ENCODE data around the gene CCAR1. TPM values are rescaled to one million over a fixed set of nuclear protein-coding genes. Genes with fewer than 3 reads are reported as not detected.
"Not testable (repeated sequence)": the region's sequence is repeated elsewhere in the genome, so short reads cannot be mapped to it uniquely, and the experiment has no call there.

Gene CCAR1
- total and polyA plus RNA-seq, 4 donors = 18.6 to 65.0 (median 51.8) TPM

DNA sequence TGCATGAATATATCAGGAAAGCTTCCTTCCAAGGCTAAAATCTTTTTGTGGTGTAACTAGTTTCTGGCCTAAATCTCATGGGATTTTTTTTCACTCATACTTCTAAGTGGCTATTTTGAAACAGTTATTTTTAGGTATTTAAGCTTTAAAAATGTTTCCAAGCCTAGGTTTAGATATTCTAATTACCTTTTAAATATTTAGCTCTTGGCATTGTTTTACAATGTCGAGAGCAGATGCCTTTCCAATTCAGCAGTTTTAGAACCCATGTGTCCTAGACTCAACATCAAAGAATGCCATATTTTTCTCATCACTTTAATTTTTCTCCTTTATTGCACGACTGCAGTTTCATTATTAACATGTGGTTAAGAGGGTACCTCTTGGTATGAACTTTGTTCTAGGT lies 79.2 kb downstream of the CCAR1 start:
- ATAC-seq (ENCODE audit: insufficient read depth, low FRiP score) = no peak
- DNase-seq = no peak
- Histone ChIP-seq H3K9me3 (ENCODE audit: control insufficient read depth in 4 of 4, insufficient read depth in 3 of 4, low read length in 3 of 4) (no peaks in the 10 kb centered on the region), H3K27me3 (ENCODE audit: control insufficient read depth in 3 of 3, insufficient read depth in 3 of 3, low read length in 2 of 3) (no peaks in the 10 kb centered on the region), H3K27ac (ENCODE audit: low read depth in 1 of 2, low read length in 1 of 2) (no peak overlapping the region), H3K36me3 (ENCODE audit: control insufficient read depth in 4 of 4, insufficient read depth in 4 of 4, low read length in 4 of 4) (peaks cover 4 to 9% (median 5%) of the 10 kb centered on the region in 4 donors), H3K4me3 (no peak overlapping the region), H3K4me1 (ENCODE audit: control insufficient read depth in 5 of 5, insufficient read depth in 5 of 5, low read length in 5 of 5) (no peaks in the 10 kb centered on the region), H3K9ac (ENCODE audit: insufficient read depth in 1 of 2, low read length in 2 of 2) (no peak overlapping the region)
- TF ChIP-seq, protein P1, sequence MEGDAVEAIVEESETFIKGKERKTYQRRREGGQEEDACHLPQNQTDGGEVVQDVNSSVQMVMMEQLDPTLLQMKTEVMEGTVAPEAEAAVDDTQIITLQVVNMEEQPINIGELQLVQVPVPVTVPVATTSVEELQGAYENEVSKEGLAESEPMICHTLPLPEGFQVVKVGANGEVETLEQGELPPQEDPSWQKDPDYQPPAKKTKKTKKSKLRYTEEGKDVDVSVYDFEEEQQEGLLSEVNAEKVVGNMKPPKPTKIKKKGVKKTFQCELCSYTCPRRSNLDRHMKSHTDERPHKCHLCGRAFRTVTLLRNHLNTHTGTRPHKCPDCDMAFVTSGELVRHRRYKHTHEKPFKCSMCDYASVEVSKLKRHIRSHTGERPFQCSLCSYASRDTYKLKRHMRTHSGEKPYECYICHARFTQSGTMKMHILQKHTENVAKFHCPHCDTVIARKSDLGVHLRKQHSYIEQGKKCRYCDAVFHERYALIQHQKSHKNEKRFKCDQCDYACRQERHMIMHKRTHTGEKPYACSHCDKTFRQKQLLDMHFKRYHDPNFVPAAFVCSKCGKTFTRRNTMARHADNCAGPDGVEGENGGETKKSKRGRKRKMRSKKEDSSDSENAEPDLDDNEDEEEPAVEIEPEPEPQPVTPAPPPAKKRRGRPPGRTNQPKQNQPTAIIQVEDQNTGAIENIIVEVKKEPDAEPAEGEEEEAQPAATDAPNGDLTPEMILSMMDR (IDR thresholded peaks at IDR 0.05; ENCODE audit: control extremely low read depth, extremely low read depth) = no peak
- WGBS, 2 donors = 79 to 83% methylated on average over 2 of the region's 2 CpGs

DNA sequence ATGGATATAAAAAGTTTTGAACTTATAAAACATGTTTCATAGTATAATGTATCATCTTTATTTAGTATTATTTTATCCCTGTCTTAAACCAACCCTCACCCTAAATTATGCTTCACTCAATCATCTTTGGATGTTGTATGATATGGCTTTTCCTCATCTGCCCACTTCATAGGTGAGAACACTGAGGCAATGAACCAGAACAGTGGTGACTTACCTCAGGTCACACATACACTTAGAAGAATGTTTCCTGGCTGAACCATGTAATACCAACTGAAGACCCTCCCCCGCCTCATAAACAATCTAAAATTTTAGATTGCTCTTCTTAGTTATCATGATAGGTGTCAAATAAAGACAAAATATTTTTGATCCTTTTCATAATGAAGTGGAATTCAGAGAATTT lies 83.7 kb downstream of the CCAR1 start:
- no peaks in the 10 kb centered on the region for H3K9me3 ChIP-seq (ENCODE audit: control insufficient read depth in 4 of 4, insufficient read depth in 3 of 4, low read length in 3 of 4)
- ATAC-seq (ENCODE audit: insufficient read depth, low FRiP score) (no peak), DNase-seq (no peak)
- H3K4me3 ChIP-seq = no peak overlapping the region
- no peak overlapping the region for H3K9ac ChIP-seq (ENCODE audit: insufficient read depth in 1 of 2, low read length in 2 of 2)
- H3K36me3 ChIP-seq (ENCODE audit: control insufficient read depth in 4 of 4, insufficient read depth in 4 of 4, low read length in 4 of 4) = no peaks in the 10 kb centered on the region
- WGBS, 2 donors = 96 to 100% methylated on average over 1 of the region's 1 CpG
- H3K27me3 ChIP-seq (ENCODE audit: control insufficient read depth in 3 of 3, insufficient read depth in 3 of 3, low read length in 2 of 3) = no peaks in the 10 kb centered on the region
- TF ChIP-seq, protein P1 (IDR thresholded peaks at IDR 0.05; ENCODE audit: control extremely low read depth, extremely low read depth) = no peak
- H3K4me1 ChIP-seq (ENCODE audit: control insufficient read depth in 5 of 5, insufficient read depth in 5 of 5, low read length in 5 of 5) = no peaks in the 10 kb centered on the region
- no peak overlapping the region for H3K27ac ChIP-seq (ENCODE audit: low read depth in 1 of 2, low read length in 1 of 2)

- H3K4me3 ChIP-seq; H3K4me1 ChIP-seq (ENCODE audit: control insufficient read depth in 5 of 5, insufficient read depth in 5 of 5, low read length in 5 of 5); H3K9me3 ChIP-seq (ENCODE audit: control insufficient read depth in 4 of 4, insufficient read depth in 3 of 4, low read length in 3 of 4); ATAC-seq (ENCODE audit: insufficient read depth, low FRiP score); H3K36me3 ChIP-seq (ENCODE audit: control insufficient read depth in 4 of 4, insufficient read depth in 4 of 4, low read length in 4 of 4); DNase-seq; H3K9ac ChIP-seq (ENCODE audit: insufficient read depth in 1 of 2, low read length in 2 of 2); H3K27ac ChIP-seq (ENCODE audit: low read depth in 1 of 2, low read length in 1 of 2); H3K27me3 ChIP-seq (ENCODE audit: control insufficient read depth in 3 of 3, insufficient read depth in 3 of 3, low read length in 2 of 3): not testable (repeated sequence)
- WGBS, 2 donors = 94 to 96% methylated on average over 9 of the region's 9 CpGs
These were observed 89.8 kb downstream of the CCAR1 start for GRCh38 chr10:68810830-68811229.

DNA sequence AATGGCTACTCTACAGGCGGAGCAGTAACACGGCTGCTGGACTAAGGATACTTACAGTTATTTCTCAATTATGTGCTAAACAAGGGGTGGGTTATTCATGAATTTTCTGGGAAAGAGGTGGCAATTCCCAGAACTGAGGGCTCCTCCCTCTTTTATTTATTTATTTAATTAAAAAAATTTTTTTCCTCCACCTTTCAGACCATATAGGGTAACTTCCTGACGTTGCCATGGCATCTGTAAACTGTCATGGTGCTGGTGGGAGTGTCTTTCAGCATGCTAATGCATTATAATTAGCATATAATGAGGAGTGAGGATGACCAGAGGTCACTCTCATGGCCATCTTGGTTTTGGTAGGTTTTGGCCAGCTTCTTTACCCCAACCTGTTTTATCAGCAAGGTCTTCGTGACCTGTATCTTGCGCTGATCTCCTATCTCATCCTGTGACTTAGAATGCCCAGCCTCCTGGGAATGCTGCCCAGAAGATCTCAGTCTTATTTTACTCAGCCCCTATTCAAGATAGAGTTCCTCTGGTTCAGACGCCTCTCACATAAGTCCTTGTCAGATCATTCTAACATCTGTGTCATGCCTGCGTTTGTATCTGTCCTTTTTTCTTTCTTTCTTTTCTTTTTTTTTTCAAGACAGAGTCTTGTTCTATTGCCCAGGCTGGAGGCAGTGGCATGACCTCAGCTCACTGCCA lies 90.4 kb downstream of the CCAR1 start:
- DNase-seq (no peak), ATAC-seq (ENCODE audit: insufficient read depth, low FRiP score) (no peak)
- no peaks in the 10 kb centered on the region for H3K27me3 ChIP-seq (ENCODE audit: control insufficient read depth in 3 of 3, insufficient read depth in 3 of 3, low read length in 2 of 3)
- no peaks in the 10 kb centered on the region for H3K36me3 ChIP-seq (ENCODE audit: control insufficient read depth in 4 of 4, insufficient read depth in 4 of 4, low read length in 4 of 4)
- 84 to 88% methylated on average over 7 of the region's 7 CpGs for WGBS, 2 donors
- no peak overlapping the region for H3K9ac ChIP-seq (ENCODE audit: insufficient read depth in 1 of 2, low read length in 2 of 2)
- no peak overlapping the region for H3K4me3 ChIP-seq
- H3K9me3 ChIP-seq (ENCODE audit: control insufficient read depth in 4 of 4, insufficient read depth in 3 of 4, low read length in 3 of 4) = no peaks in the 10 kb centered on the region
- no peak overlapping the region for H3K27ac ChIP-seq (ENCODE audit: low read depth in 1 of 2, low read length in 1 of 2)
- peaks cover 0 to 9% (median 0%) of the 10 kb centered on the region in 5 donors for H3K4me1 ChIP-seq (ENCODE audit: control insufficient read depth in 5 of 5, insufficient read depth in 5 of 5, low read length in 5 of 5)
- TF ChIP-seq, protein P1 (IDR thresholded peaks at IDR 0.05; ENCODE audit: control extremely low read depth, extremely low read depth) = no peak

Data from lung (tissue), 12 donors.